HepG2 (cell line): ENCODE results near the gene C9orf85. TPM values are rescaled to one million over a fixed set of nuclear protein-coding genes. Genes with fewer than 3 reads are reported as not detected.

Source experiments
- ARID2 ChIP-seq: sonication (generic); formaldehyde crosslinking; IDR thresholded peaks from 2 replicates; pipeline ENCODE4 v1.8.1; 2022; ENCODE audit warnings: mild to moderate bottlenecking, missing genetic modification reagents, borderline replicate concordance
- CEBPB ChIP-seq: IDR thresholded peaks from 2 replicates; pipeline ENCODE4 v1.6.1; 2011; ENCODE audit warnings: low read depth, low read length, improper control_type of control experiment, borderline replicate concordance
- EHMT2 ChIP-seq: fragments of 200-600 bp; sonication (generic); IDR thresholded peaks from 2 replicates; pipeline ENCODE4 v1.7.0; 2017; ENCODE audit warnings: antibody characterized with exemption, low read depth, low read length, borderline replicate concordance
- HCFC1 ChIP-seq: fragments of 150-350 bp; IDR thresholded peaks from 2 replicates; pipeline ENCODE4 v1.6.1; 2014; ENCODE audit warnings: low read depth, low read length
- HES4 ChIP-seq: sonication (generic); formaldehyde crosslinking; IDR thresholded peaks from 2 replicates; pipeline ENCODE4 v1.9.0; 2021; ENCODE audit warnings: mild to moderate bottlenecking, missing genetic modification reagents, borderline replicate concordance
- HMG20B ChIP-seq: conservative IDR thresholded peaks from 2 replicates; pipeline ENCODE4 v1.6.1; 2016; ENCODE audit warnings: missing genetic modification reagents, missing compliant biosample characterization
- IKZF4 ChIP-seq: sonication (generic); formaldehyde crosslinking; IDR thresholded peaks from 2 replicates; pipeline ENCODE4 v1.5.1; 2020; ENCODE audit warnings: borderline replicate concordance, mild to moderate bottlenecking, low read depth, missing genetic modification reagents; ENCODE audit errors: not compliant biosample characterization
- KAT7 ChIP-seq: IDR thresholded peaks from 2 replicates; pipeline ENCODE4 v1.6.1; 2018; ENCODE audit warnings: borderline replicate concordance, missing compliant biosample characterization
- MZF1 ChIP-seq: sonication (generic); formaldehyde crosslinking; IDR thresholded peaks from 2 replicates; pipeline ENCODE4 v1.8.1; 2023; ENCODE audit warnings: mild to moderate bottlenecking, missing genetic modification reagents, borderline replicate concordance
- RAD21 ChIP-seq: fragments of 450-650 bp; formaldehyde crosslinking; IDR thresholded peaks from 2 replicates; pipeline ENCODE4 v1.5.0; 2020; ENCODE audit warnings: mild to moderate bottlenecking
- RARG ChIP-seq: sonication (generic); formaldehyde crosslinking; IDR thresholded peaks from 2 replicates; pipeline ENCODE4 v1.4.0; 2020; ENCODE audit warnings: low read depth, mild to moderate bottlenecking, missing genetic modification reagents
- TOE1 ChIP-seq: sonication (generic); formaldehyde crosslinking; IDR thresholded peaks from 2 replicates; pipeline ENCODE4 v1.4.0; 2020; ENCODE audit warnings: mild to moderate bottlenecking, missing genetic modification reagents
- ZC3H13 ChIP-seq: sonication (generic); formaldehyde crosslinking; IDR thresholded peaks from 2 replicates; pipeline ENCODE4 v1.8.1; 2023; ENCODE audit warnings: mild to moderate bottlenecking, missing genetic modification reagents, moderate library complexity
- ZEB1 ChIP-seq: IDR thresholded peaks from 2 replicates; pipeline ENCODE4 v1.6.1; 2012; ENCODE audit warnings: mild to moderate bottlenecking, low read depth, inconsistent platforms; ENCODE audit not compliant: insufficient replicate concordance
- ZNF446 ChIP-seq: sonication (generic); formaldehyde crosslinking; IDR thresholded peaks from 2 replicates; pipeline ENCODE4 v1.5.0; 2020; ENCODE audit warnings: mild to moderate bottlenecking, missing genetic modification reagents
- ZNF670 ChIP-seq: sonication (generic); formaldehyde crosslinking; IDR thresholded peaks from 2 replicates; pipeline ENCODE4 v1.8.0; 2022; ENCODE audit warnings: mild to moderate bottlenecking, missing genetic modification reagents, borderline replicate concordance
- ZNF678 ChIP-seq: sonication (generic); formaldehyde crosslinking; IDR thresholded peaks from 2 replicates; pipeline ENCODE4 v1.4.0; 2020; ENCODE audit warnings: mild to moderate bottlenecking, missing genetic modification reagents
- ZNF792 ChIP-seq: IDR thresholded peaks from 2 replicates; pipeline ENCODE4 v1.6.1; 2016
- polyA plus RNA-seq, 8 experiments: library from polyadenylated mRNA; depleted of rRNA in 3 of 8; stranded (reverse) in 7 of 8; unstranded in 1 of 8; fragments of >200 nt; fragmentation: Illumina TruSeq in 4 of 8; extraction: Trizol in 4 of 8; gene quantifications; 2 replicates each; pipeline versions ENCODE4 v1.2.1 to v1.2.3, GENCODE V29; 2011 to 2016; ENCODE audit warnings: low read depth in 4 of 8, missing spikeins in 1 of 8, mixed read lengths in 1 of 8; ENCODE audit not compliant: insufficient read depth in 1 of 8
- total RNA-seq, 5 experiments: library from RNA; depleted of rRNA; stranded (reverse); fragments of >200 nt; fragmentation: Illumina TruSeq; extraction: Trizol; gene quantifications; 2 replicates each; pipeline ENCODE4 v1.2.3, GENCODE V29; 2016; ENCODE audit warnings: low read depth in 1 of 5
- TF ChIP-seq, protein P1 (sequence below), 2 experiments: sonication (generic) in 1 of 2; formaldehyde crosslinking in 1 of 2; IDR thresholded peaks; 2 replicates each; pipeline versions ENCODE4 v1.6.1 to v1.9.0; 2014 to 2022; ENCODE audit warnings: antibody characterized with exemption in 1 of 2, borderline replicate concordance in 1 of 2, inconsistent platforms in 1 of 2, low read depth in 1 of 2, missing genetic modification reagents in 1 of 2
- TF ChIP-seq, protein P2 (sequence below): sonication (generic); formaldehyde crosslinking; IDR thresholded peaks from 2 replicates; pipeline ENCODE4 v1.8.1; 2022; ENCODE audit warnings: mild to moderate bottlenecking, missing genetic modification reagents
- TF ChIP-seq, protein P3 (sequence below): IDR thresholded peaks from 2 replicates; pipeline ENCODE4 v1.6.1; 2012; ENCODE audit warnings: low read length, improper control_type of control experiment

Gene C9orf85
- total and polyA plus RNA-seq, 2 of the 13 experiments (the other 11 are each of a cell fraction or from before 2014, with no cell fraction given), result 9.9 to 13.9 TPM

DNA sequence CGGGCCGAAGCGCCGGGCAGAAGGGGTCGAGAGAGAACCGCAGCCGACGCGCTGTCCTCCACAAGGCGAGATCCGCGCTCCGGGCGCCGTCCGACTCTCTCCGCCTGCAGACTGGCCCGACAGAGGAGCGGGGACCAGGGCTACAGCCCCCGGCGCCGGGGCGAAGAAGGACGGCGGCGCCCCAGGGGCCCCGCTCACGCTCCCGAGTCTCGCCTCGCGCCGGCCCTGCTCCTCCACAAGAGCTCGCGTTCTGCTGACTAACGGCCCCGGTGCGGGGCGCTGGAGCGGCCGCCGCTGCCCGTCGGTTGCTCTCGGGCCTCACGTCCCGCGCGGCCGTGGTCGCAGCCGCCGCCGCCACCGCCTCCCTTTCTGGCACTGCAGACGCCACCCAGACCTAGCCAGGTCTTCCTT lies 784 bp upstream of the C9orf85 start (continued):
- TF ChIP-seq ZNF670, result 0 out of 2 replicates have a peak, but pooled peaks have one; percentile 35
- TF ChIP-seq RAD21 (CRISPR knock-in tag), result peak; percentile 35; the same call in 1 of the 2 replicates
- TF ChIP-seq RARG, result no peak
- TF ChIP-seq ARID2, result no peak
- TF ChIP-seq ZNF792 (CRISPR knock-in tag), result no peak
- TF ChIP-seq KAT7 (CRISPR knock-in tag), result peak; percentile 67; the same call in 1 of the 2 replicates
- no peak for TF ChIP-seq TOE1 (CRISPR knock-in tag)
- TF ChIP-seq, protein P1, sequence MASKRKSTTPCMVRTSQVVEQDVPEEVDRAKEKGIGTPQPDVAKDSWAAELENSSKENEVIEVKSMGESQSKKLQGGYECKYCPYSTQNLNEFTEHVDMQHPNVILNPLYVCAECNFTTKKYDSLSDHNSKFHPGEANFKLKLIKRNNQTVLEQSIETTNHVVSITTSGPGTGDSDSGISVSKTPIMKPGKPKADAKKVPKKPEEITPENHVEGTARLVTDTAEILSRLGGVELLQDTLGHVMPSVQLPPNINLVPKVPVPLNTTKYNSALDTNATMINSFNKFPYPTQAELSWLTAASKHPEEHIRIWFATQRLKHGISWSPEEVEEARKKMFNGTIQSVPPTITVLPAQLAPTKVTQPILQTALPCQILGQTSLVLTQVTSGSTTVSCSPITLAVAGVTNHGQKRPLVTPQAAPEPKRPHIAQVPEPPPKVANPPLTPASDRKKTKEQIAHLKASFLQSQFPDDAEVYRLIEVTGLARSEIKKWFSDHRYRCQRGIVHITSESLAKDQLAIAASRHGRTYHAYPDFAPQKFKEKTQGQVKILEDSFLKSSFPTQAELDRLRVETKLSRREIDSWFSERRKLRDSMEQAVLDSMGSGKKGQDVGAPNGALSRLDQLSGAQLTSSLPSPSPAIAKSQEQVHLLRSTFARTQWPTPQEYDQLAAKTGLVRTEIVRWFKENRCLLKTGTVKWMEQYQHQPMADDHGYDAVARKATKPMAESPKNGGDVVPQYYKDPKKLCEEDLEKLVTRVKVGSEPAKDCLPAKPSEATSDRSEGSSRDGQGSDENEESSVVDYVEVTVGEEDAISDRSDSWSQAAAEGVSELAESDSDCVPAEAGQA (IDR thresholded peaks at IDR 0.05; ENCODE audit: low read depth), result no peak
- TF ChIP-seq, protein P1 (CRISPR knock-in tag; IDR thresholded peaks at IDR 0.05; ENCODE audit: borderline replicate concordance), result 0 out of 2 replicates have a peak, but pooled peaks have one; percentile 20
- TF ChIP-seq, protein P2, sequence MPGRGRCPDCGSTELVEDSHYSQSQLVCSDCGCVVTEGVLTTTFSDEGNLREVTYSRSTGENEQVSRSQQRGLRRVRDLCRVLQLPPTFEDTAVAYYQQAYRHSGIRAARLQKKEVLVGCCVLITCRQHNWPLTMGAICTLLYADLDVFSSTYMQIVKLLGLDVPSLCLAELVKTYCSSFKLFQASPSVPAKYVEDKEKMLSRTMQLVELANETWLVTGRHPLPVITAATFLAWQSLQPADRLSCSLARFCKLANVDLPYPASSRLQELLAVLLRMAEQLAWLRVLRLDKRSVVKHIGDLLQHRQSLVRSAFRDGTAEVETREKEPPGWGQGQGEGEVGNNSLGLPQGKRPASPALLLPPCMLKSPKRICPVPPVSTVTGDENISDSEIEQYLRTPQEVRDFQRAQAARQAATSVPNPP (CRISPR knock-in tag), result no peak
- peak; percentile 64; the same call in 1 of the 2 replicates for TF ChIP-seq ZNF446 (CRISPR knock-in tag)
- TF ChIP-seq ZC3H13, result no peak
- 0 out of 2 replicates have a peak, but pooled peaks have one; percentile 28 for TF ChIP-seq HES4 (CRISPR knock-in tag)
- TF ChIP-seq, protein P3, sequence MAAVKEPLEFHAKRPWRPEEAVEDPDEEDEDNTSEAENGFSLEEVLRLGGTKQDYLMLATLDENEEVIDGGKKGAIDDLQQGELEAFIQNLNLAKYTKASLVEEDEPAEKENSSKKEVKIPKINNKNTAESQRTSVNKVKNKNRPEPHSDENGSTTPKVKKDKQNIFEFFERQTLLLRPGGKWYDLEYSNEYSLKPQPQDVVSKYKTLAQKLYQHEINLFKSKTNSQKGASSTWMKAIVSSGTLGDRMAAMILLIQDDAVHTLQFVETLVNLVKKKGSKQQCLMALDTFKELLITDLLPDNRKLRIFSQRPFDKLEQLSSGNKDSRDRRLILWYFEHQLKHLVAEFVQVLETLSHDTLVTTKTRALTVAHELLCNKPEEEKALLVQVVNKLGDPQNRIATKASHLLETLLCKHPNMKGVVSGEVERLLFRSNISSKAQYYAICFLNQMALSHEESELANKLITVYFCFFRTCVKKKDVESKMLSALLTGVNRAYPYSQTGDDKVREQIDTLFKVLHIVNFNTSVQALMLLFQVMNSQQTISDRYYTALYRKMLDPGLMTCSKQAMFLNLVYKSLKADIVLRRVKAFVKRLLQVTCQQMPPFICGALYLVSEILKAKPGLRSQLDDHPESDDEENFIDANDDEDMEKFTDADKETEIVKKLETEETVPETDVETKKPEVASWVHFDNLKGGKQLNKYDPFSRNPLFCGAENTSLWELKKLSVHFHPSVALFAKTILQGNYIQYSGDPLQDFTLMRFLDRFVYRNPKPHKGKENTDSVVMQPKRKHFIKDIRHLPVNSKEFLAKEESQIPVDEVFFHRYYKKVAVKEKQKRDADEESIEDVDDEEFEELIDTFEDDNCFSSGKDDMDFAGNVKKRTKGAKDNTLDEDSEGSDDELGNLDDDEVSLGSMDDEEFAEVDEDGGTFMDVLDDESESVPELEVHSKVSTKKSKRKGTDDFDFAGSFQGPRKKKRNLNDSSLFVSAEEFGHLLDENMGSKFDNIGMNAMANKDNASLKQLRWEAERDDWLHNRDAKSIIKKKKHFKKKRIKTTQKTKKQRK, result no peak
- no peak for TF ChIP-seq EHMT2
- TF ChIP-seq ZNF678 (CRISPR knock-in tag), result no peak
- no peak for TF ChIP-seq MZF1 (CRISPR knock-in tag)
- no peak for TF ChIP-seq IKZF4 (CRISPR knock-in tag)
- no peak for TF ChIP-seq HMG20B (CRISPR knock-in tag)
- TF ChIP-seq ZEB1, result no peak
- TF ChIP-seq HCFC1, result no peak
- TF ChIP-seq CEBPB, result no peak
